HG03442 (cell line): ENCODE data around the gene BRSK1.

Experiments
- ATAC-seq: cut with Tn5 transposase; IDR thresholded peaks from one replicate; pipeline ENCODE4 v1.9.1; 2021; ENCODE audit warnings: mild to moderate bottlenecking, moderate library complexity; ENCODE audit not compliant: unreplicated experiment

The BRSK1 gene

DNA sequence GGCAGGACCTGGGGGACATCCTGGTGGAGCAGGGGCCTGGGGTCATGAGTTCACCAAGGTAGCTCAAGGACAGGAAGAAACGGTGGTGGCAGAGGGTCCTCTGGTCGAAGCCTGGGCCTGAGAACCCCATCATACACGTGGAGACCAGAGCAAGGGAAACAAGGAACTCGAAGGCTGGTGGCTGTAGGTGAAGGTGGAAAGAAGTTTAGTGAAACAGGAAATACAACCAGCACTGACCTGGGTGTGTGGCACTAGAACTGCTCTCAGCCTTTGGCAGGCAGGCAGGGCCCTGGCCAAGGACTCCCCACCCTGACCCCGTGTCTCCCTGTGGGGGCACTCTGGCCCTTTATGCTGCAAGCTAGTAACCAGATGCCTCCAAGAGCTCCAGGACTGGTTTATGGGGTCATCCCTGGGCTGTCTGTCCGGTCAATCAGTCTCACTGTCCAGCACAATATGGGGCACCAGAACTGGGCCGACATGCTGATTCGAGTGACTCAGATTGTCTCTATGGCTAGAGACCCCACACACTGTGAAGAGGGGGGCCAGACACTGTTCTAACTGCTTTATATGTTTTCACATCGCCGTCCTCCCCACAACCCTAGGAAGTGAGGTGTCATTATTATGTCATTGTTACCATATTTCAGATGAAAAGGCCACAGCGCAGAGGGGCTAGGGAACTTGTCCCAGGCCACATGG lies 67.0 kb downstream of the BRSK1 start:
- ATAC-seq: no peak

DNA sequence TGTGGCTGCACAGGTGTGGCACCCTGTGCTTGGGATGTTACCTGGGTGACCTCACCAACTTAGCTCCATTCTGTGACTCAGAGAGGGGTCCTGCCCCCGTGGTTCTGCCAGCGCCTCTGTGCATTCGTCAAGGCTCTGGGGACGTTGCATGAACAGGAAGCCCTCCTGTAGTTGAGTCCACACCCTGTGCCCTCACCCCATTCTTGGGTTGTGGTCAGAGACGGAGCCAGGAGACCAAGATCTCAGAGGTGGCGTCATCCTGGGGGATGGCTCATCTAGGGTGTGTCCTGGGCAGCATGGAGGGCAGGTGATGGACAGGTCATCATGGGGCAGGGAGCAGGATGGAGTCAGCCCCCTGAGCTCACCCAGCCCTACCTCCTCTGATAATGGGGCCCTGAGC lies 68.2 kb downstream of the BRSK1 start:
- no peak for ATAC-seq

DNA sequence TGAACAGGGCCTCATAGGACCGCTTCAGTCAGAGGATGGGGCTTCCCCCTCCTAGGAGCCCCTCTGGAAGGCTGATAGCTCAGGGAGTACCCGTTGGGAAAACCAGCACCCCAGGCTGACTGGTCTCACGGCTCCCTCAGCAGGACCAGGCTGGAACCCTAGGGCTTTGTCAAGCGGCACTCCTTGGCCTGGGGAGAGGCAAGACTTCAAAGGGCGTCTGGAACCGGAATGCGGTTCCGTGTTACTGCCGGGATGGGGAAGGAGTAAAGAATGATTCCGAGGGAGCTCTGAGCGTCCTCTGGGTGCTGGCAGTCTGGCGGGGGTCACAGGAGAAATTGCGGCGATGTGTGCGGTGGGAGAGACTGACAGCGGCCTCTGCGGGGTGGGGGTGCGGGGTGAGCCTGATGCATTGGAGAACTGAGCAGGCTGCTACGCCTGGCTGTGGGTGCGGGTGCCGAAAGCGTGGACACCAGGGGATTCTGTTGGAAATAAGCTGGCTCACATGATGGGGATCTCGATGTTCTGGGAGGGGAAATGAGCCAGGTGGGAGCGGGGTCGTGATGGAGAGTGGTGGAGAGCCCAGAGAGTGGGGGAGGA lies 68.8 kb downstream of the BRSK1 start:
- ATAC-seq: no peak

DNA sequence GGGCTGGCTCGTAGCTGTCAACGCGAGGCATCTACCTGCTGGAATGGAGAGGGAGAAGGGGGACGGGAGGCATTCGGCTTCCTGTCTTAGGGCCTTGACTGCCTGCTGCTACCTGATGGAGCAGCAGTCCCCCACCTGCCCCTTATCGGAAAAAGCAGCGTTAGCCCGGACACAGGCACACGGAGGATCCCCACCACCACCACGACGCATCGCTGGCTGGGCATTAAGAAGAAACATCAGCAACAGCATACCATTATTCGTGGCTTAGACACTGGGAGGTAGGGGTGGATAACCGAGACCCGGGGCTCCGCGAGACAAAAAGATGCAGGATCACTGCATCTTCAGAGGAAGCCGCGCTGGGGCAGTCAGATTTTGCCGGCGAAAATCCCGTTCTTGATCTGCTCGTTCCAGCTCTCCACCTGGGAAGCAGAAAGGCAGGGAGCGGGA lies 69.6 kb downstream of the BRSK1 start:
- no peak for ATAC-seq

DNA sequence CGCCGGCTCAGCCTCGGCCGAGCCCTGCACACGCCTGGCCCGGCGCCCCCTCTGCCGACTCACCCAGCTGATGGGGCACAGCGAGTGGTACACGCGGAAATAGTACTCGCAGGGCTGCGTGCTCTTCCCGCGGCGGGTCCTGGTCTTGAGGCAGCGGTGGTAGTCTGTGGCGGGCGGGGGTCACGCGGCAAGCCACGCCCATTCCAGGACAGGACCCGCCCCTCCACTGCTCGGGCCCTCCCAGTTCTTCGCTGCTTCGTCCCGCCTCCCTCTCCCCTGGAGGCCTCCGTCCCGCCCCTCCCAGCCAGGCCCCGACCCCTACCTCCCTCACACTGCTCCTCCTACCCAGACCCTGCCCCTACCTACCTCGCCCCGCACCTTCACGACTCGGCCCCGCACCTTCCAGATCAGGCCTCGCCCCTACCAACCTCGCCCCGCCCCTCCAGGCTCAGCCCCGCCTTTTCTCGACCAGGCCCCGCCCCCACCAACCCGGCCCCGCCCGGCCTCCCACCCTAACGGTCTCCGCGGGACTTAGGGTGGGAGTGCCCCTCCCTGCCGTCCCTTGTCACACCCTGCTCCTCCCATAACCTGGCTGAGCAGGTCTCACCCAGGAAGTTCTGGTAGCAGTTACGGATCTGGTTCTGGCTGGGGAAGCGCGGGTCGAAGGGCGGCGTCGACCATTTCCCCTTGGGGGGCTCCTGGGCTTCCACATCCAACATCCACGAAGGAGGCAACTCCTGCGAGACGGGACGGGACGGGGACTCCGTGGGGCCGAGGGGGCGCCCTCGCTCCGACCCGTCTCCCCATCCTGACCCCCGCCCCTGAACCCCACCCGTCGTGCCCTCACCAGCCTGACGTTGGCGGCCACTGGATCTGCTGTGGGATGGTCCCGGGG lies 70.3 kb downstream of the BRSK1 start:
- ATAC-seq: no peak

DNA sequence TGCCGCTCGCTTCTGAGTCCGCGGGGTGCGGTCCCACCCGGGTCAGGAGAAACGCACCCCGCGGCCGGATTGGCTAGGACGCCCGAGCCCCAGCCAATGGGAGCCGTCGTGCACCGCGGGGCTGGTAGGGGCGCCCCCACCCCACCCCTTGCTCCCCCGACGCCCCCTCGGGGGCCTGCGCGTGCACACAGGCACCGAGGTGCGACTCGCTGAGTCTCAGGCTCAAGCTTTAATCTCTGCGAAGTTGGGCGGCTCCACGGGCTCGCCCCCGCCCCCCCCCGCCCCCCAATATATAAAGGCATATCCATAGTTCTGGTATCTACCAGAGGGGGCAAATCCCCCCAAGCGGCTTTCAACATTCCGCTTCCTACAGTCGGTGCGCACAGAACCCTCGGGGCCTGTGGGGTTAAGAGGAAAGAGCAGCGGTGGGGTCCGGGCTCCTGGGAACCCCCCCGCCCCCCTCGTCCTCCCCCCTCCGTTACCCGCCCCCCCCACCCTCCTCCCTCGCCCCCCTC lies 71.0 kb downstream of the BRSK1 start, which contains the start of gene COX6B2:
Gene COX6B2 (minus strand): TSS at position 22 of the 515 bp plus-strand sequence. CDS start 198 bp downstream, outside the sequence.
- no peak for ATAC-seq

DNA sequence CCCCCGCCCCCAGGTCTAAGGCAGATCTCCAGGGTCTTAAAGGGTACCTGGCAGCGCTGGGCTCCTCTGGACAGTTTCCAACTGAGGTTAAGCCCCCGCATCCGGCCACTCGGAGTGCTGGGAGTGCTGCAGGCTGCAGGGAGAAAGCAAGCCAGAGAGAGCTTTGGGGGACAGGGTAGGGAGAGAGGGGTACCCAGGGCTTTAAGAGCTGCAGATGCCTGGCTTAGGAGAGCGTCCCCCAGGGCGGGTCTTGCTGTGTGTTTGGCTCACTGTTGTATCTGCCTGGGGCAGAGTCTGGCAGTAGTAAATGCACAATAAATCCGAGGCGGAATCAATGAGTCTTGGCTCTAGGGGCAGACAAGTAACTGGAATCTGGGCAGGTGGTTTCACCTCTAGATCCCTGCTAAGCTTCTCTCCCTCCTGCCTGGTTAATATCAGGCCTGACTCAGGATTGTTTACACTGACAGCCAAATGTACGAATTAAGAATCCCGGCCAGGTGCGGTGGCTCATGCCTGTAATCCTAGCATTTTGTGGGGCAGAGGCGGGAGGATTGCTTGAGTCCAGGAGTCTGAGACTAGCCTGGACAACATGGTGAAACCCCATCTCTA lies 71.5 kb downstream of the BRSK1 start:
- no peak for ATAC-seq

DNA sequence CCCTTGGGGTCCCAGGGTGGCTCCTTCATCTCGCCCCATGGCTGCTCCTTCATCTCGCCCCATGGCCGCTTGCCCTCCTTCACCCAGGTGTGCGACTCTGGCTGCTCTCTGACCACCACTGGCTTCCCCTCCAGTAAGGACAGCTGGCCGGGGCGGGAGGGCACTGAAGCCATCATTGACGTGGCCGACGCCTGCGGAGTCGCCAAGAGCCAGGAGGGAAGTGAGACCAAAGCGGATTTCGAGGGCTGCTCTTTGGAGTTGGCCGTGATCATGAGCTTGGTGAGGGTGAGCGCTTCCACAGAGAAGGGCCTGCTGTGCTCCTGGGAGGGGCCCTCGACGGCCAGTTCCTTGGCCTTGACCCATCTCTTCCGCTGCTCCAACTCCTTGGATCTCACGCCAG lies 74.7 kb downstream of the BRSK1 start:
- ATAC-seq: no peak

DNA sequence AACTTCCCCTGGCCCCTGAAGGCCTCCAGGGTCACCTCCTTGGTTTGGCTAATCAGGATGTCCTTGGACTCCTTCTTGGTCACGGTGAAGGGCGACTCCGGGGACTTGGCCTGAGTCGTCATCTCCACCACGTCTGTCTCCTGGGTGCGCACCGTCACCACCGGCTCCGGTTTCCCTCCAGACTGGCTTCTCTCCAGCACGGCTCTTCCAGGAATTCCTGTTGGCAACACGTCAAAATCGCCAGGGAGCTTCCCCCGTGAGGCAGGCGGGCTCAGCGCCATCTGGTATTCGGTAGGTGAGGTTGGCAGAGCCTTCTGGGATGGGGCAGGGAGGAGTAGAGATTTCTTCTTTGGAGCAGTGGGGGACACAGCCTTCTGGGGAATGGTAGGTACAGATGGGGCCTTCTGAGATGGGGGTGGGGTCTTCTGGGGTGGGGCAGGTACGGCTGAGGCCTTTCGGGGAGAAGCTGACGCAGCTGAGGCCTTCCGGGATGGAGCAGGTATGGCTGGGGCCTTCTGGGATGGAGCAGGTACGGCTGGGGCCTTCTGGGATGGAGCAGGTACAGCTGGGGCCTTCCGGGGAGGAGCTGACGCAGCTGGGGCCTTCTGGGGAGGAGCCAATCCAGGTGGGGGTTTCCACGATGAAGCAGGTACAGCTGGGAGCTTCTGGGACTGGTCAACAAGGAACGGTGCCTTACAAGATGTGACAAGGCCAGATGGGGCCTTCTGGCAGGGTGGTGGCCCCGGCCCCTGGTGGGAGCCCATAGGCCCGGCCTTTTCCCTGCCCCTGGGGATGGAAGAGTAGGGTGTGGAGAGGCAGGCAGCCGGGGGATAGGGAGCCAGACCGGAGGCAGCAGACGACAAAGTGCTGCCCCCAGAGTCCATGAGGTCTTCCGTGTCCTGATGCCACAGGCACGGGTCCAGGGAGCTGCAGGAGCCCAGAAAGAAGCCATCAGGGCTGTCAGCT lies 75.4 kb downstream of the BRSK1 start:
- ATAC-seq: no peak

DNA sequence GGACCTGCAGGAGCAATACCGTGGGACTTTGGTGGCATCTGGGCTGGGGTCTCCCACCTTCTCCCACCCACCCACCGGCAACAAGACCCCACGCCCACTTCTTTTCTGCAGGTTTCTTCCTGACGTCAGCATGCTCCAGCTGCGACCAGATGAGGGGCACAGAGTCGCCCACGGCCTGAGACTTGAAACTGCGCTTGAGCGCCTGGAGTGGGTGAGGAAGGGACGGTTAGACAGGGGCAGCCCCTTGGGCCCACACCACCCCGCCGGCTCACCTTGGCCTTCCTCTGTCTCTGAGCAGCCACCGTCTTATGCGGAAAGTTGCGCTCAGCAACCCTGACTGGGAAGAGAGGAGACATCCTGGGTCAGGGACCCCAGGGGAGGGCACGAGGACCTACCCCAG lies 77.1 kb downstream of the BRSK1 start:
- ATAC-seq: no peak
